BLaER1 (cell line): Measurements from ENCODE around the gene ZNG1F.
"Not testable (repeated sequence)": the region's sequence is repeated elsewhere in the genome, so short reads cannot be mapped to it uniquely, and the experiment has no call there.

Source experiments
- H3K27ac ChIP-seq: shearing (Covaris generic); formaldehyde crosslinking; 2 replicates; pipeline ENCODE4 v1.8.1; 2022
- H3K27me3 ChIP-seq: shearing (Covaris generic); formaldehyde crosslinking; 2 replicates; pipeline ENCODE4 v1.8.1; 2022
- H3K36me3 ChIP-seq: shearing (Covaris generic); formaldehyde crosslinking; 2 replicates; pipeline ENCODE4 v1.8.1; 2022
- H3K4me1 ChIP-seq: shearing (Covaris generic); formaldehyde crosslinking; 2 replicates; pipeline ENCODE4 v1.8.1; 2022
- H3K4me2 ChIP-seq: shearing (Covaris generic); formaldehyde crosslinking; 2 replicates; pipeline ENCODE4 v1.8.1; 2022
- H3K4me3 ChIP-seq: shearing (Covaris generic); formaldehyde crosslinking; 2 replicates; pipeline ENCODE4 v1.8.1; 2022
- H3K9ac ChIP-seq: shearing (Covaris generic); formaldehyde crosslinking; 2 replicates; pipeline ENCODE4 v1.8.1; 2022
- H3K9me3 ChIP-seq: shearing (Covaris generic); formaldehyde crosslinking; 2 replicates; pipeline ENCODE4 v1.8.1; 2022
- H4K20me1 ChIP-seq: shearing (Covaris generic); formaldehyde crosslinking; 2 replicates; pipeline ENCODE4 v1.8.1; 2022
- Cebpa-rat ChIP-seq: shearing (Covaris generic); IDR thresholded peaks from 2 replicates; pipeline ENCODE4 v1.8.1; 2022

ZNG1F gene

GRCh38 chr9:41189217-41189616 lies at the start of gene ZNG1F:
ZNG1F (minus strand) TSS chr9:41189317; CDS start chr9:41189258, 59 bp downstream.
- H3K9me3 ChIP-seq, H4K20me1 ChIP-seq, H3K9ac ChIP-seq, H3K4me2 ChIP-seq, H3K27me3 ChIP-seq, H3K4me3 ChIP-seq, H3K27ac ChIP-seq, H3K4me1 ChIP-seq, H3K36me3 ChIP-seq: not testable (repeated sequence)

- H3K4me3 ChIP-seq, H3K27ac ChIP-seq, H3K4me1 ChIP-seq, H3K36me3 ChIP-seq, H3K9ac ChIP-seq, H4K20me1 ChIP-seq, H3K27me3 ChIP-seq, H3K4me2 ChIP-seq: not testable (repeated sequence)
- H3K9me3 ChIP-seq: peaks cover 28% of the 10 kb centered on the region
Observed at GRCh38 chr9:41237110-41237749, 48.1 kb upstream of the ZNG1F start.

GRCh38 chr9:41236486-41237109 lies 47.5 kb upstream of the ZNG1F start:
- not testable (repeated sequence) for H3K4me1 ChIP-seq, H4K20me1 ChIP-seq, H3K4me3 ChIP-seq, H3K27me3 ChIP-seq, H3K27ac ChIP-seq, H3K36me3 ChIP-seq, H3K9ac ChIP-seq, H3K4me2 ChIP-seq
- peaks cover 28% of the 10 kb centered on the region for H3K9me3 ChIP-seq

GRCh38 chr9:41234811-41235805 lies 46.0 kb upstream of the ZNG1F start:
- not testable (repeated sequence) for H3K27ac ChIP-seq, H3K27me3 ChIP-seq, H3K36me3 ChIP-seq, H3K4me1 ChIP-seq, H3K4me3 ChIP-seq, H3K9ac ChIP-seq, H4K20me1 ChIP-seq, H3K4me2 ChIP-seq
- peaks cover 28% of the 10 kb centered on the region for H3K9me3 ChIP-seq

GRCh38 chr9:41234221-41234620 lies 45.1 kb upstream of the ZNG1F start:
- H3K36me3 ChIP-seq, H3K9ac ChIP-seq, H3K4me3 ChIP-seq, H4K20me1 ChIP-seq, H3K27me3 ChIP-seq, H3K4me1 ChIP-seq, H3K27ac ChIP-seq, H3K4me2 ChIP-seq: not testable (repeated sequence)
- peaks cover 28% of the 10 kb centered on the region for H3K9me3 ChIP-seq

- H3K4me3 ChIP-seq, H3K36me3 ChIP-seq: not testable (repeated sequence)
Observed at GRCh38 chr9:41232326-41232725, 43.2 kb upstream of the ZNG1F start.

GRCh38 chr9:41230418-41230817 lies 41.3 kb upstream of the ZNG1F start:
- not testable (repeated sequence) for H3K27ac ChIP-seq, H3K36me3 ChIP-seq, H3K4me2 ChIP-seq, H3K4me3 ChIP-seq, H3K4me1 ChIP-seq, H4K20me1 ChIP-seq, H3K9ac ChIP-seq, H3K27me3 ChIP-seq
- peaks cover 14% of the 10 kb centered on the region for H3K9me3 ChIP-seq

More at GRCh38 chr9:41232326-41232725, 43.2 kb upstream of the ZNG1F start:
- H3K9me3 ChIP-seq: peaks cover 26% of the 10 kb centered on the region
- H3K4me1 ChIP-seq, H3K27me3 ChIP-seq, H3K27ac ChIP-seq, H4K20me1 ChIP-seq, H3K9ac ChIP-seq, H3K4me2 ChIP-seq: not testable (repeated sequence)

- Histone ChIP-seq H3K27ac (no peak overlapping the region), H4K20me1 (no peaks in the 10 kb centered on the region), H3K4me2 (no peak overlapping the region), H3K9me3 (peaks cover 7% of the 10 kb centered on the region), H3K27me3 (no peaks in the 10 kb centered on the region), H3K9ac (no peak overlapping the region), H3K36me3 (no peaks in the 10 kb centered on the region), H3K4me1 (no peaks in the 10 kb centered on the region), H3K4me3 (no peak overlapping the region)
- TF ChIP-seq Cebpa-rat: no peak
Observed at GRCh38 chr9:41229408-41230401, 40.6 kb upstream of the ZNG1F start.

GRCh38 chr9:41219831-41220230 lies 30.7 kb upstream of the ZNG1F start:
- H3K27ac ChIP-seq, H3K4me1 ChIP-seq, H3K4me2 ChIP-seq, H3K4me3 ChIP-seq, H4K20me1 ChIP-seq, H3K9me3 ChIP-seq, H3K9ac ChIP-seq, H3K36me3 ChIP-seq, H3K27me3 ChIP-seq: not testable (repeated sequence)

- not testable (repeated sequence) for H4K20me1 ChIP-seq, H3K27ac ChIP-seq, H3K36me3 ChIP-seq, H3K27me3 ChIP-seq, H3K4me2 ChIP-seq, H3K4me1 ChIP-seq, H3K4me3 ChIP-seq, H3K9me3 ChIP-seq, H3K9ac ChIP-seq
Observed at GRCh38 chr9:41188439-41188838, 678 bp downstream of the ZNG1F start.

- not testable (repeated sequence) for H3K36me3 ChIP-seq, H3K27ac ChIP-seq, H3K4me1 ChIP-seq, H3K27me3 ChIP-seq, H3K9me3 ChIP-seq, H3K9ac ChIP-seq, H3K4me3 ChIP-seq, H4K20me1 ChIP-seq, H3K4me2 ChIP-seq
Observed at GRCh38 chr9:41174994-41175393, 14.1 kb downstream of the ZNG1F start.

- not testable (repeated sequence) for H3K4me1 ChIP-seq, H4K20me1 ChIP-seq, H3K36me3 ChIP-seq, H3K27me3 ChIP-seq, H3K9ac ChIP-seq, H3K4me2 ChIP-seq, H3K9me3 ChIP-seq, H3K27ac ChIP-seq, H3K4me3 ChIP-seq
Observed at GRCh38 chr9:41150116-41150515, 39.0 kb downstream of the ZNG1F start.

- H3K9me3 ChIP-seq, H3K27ac ChIP-seq, H3K4me1 ChIP-seq, H3K9ac ChIP-seq, H3K36me3 ChIP-seq, H3K4me3 ChIP-seq, H4K20me1 ChIP-seq, H3K4me2 ChIP-seq, H3K27me3 ChIP-seq: not testable (repeated sequence)
Observed at GRCh38 chr9:41141878-41142277, 47.2 kb downstream of the ZNG1F start.
